ENCODE data around the gene ARL5C. TPM values are rescaled to one million over a fixed set of nuclear protein-coding genes. Genes with fewer than 3 reads are reported as not detected.
A peak's percentile ranks its signal among the peaks of the same experiment; 100 is the strongest.
"Not testable (repeated sequence)": the region's sequence is repeated elsewhere in the genome, so short reads cannot be mapped to it uniquely, and the experiment has no call there.

ARL5C gene
- total RNA-seq, 3 donors from 2014 or later, result not detected

- H3K4me3 Mint-ChIP-seq, result no peak overlapping the region
- no peaks in the 10 kb centered on the region for H3K4me1 Mint-ChIP-seq (ENCODE audit: low read depth)
- DNase-seq (no peak), ATAC-seq (no peak)
- no peaks in the 10 kb centered on the region for H3K9me3 Mint-ChIP-seq
- no peaks in the 10 kb centered on the region for H3K27me3 Mint-ChIP-seq (ENCODE audit: low read depth)
- H3K36me3 Mint-ChIP-seq (ENCODE audit: insufficient read depth), result peaks cover 10% of the 10 kb centered on the region
Observed at GRCh38 chr17:39183045-39183444, 17.1 kb upstream of the ARL5C start.

- no peak for ATAC-seq
- Mint-ChIP-seq H3K27me3 (ENCODE audit: low read depth) (no peaks in the 10 kb centered on the region), H3K9me3 (no peaks in the 10 kb centered on the region), H3K4me3 (no peak overlapping the region), H3K4me1 (ENCODE audit: low read depth) (no peaks in the 10 kb centered on the region), H3K36me3 (ENCODE audit: insufficient read depth) (peaks cover 10% of the 10 kb centered on the region)
- no peak for DNase-seq
Observed at GRCh38 chr17:39181303-39181702, 15.3 kb upstream of the ARL5C start.

GRCh38 chr17:39178536-39178935, 12.6 kb upstream of the ARL5C start:
- no peaks in the 10 kb centered on the region for H3K4me1 Mint-ChIP-seq (ENCODE audit: low read depth)
- H3K4me3 Mint-ChIP-seq, result no peak overlapping the region
- H3K9me3 Mint-ChIP-seq, result no peaks in the 10 kb centered on the region
- H3K27me3 Mint-ChIP-seq (ENCODE audit: low read depth), result no peaks in the 10 kb centered on the region
- H3K36me3 Mint-ChIP-seq (ENCODE audit: insufficient read depth), result peaks cover 7% of the 10 kb centered on the region
- ATAC-seq (no peak), DNase-seq (no peak)

GRCh38 chr17:39177256-39177655, 11.3 kb upstream of the ARL5C start:
- Mint-ChIP-seq H3K27me3 (ENCODE audit: low read depth) (no peaks in the 10 kb centered on the region), H3K4me1 (ENCODE audit: low read depth) (peaks cover 4% of the 10 kb centered on the region), H3K9me3 (no peaks in the 10 kb centered on the region), H3K4me3 (no peak overlapping the region), H3K36me3 (ENCODE audit: insufficient read depth) (no peaks in the 10 kb centered on the region)
- no peak for DNase-seq
- ATAC-seq, result peak; percentile 31 to 47

- DNase-seq, result no peak
- H3K4me3 Mint-ChIP-seq, result no peak overlapping the region
- no peaks in the 10 kb centered on the region for H3K36me3 Mint-ChIP-seq (ENCODE audit: insufficient read depth)
- ATAC-seq, result no peak
- H3K4me1 Mint-ChIP-seq (ENCODE audit: low read depth), result peaks cover 4% of the 10 kb centered on the region
- H3K9me3 Mint-ChIP-seq, result no peaks in the 10 kb centered on the region
- H3K27me3 Mint-ChIP-seq (ENCODE audit: low read depth), result no peaks in the 10 kb centered on the region
Observed at GRCh38 chr17:39175695-39176093, 9.7 kb upstream of the ARL5C start.

- H3K9me3 Mint-ChIP-seq, result no peaks in the 10 kb centered on the region
- peak; percentile 88 to 89 for ATAC-seq
- no peak overlapping the region for H3K4me3 Mint-ChIP-seq
- H3K27me3 Mint-ChIP-seq (ENCODE audit: low read depth), result no peaks in the 10 kb centered on the region
- peaks cover 4% of the 10 kb centered on the region for H3K4me1 Mint-ChIP-seq (ENCODE audit: low read depth)
- DNase-seq, result peak; percentile 76
- no peaks in the 10 kb centered on the region for H3K36me3 Mint-ChIP-seq (ENCODE audit: insufficient read depth)
Observed at GRCh38 chr17:39174920-39175694, 9.1 kb upstream of the ARL5C start.

- Mint-ChIP-seq H3K27me3 (ENCODE audit: low read depth) (no peaks in the 10 kb centered on the region), H3K36me3 (ENCODE audit: insufficient read depth) (no peaks in the 10 kb centered on the region), H3K4me1 (ENCODE audit: low read depth) (peaks cover 4% of the 10 kb centered on the region), H3K4me3 (no peak overlapping the region), H3K9me3 (no peaks in the 10 kb centered on the region)
- DNase-seq (no peak), ATAC-seq (no peak)
Observed at GRCh38 chr17:39173526-39174274, 7.7 kb upstream of the ARL5C start.

GRCh38 chr17:39173080-39173479, 7.1 kb upstream of the ARL5C start:
- Mint-ChIP-seq H3K36me3 (ENCODE audit: insufficient read depth) (no peaks in the 10 kb centered on the region), H3K9me3 (no peaks in the 10 kb centered on the region), H3K4me1 (ENCODE audit: low read depth) (peaks cover 4% of the 10 kb centered on the region), H3K27me3 (ENCODE audit: low read depth) (no peaks in the 10 kb centered on the region), H3K4me3 (no peak overlapping the region)
- ATAC-seq (no peak), DNase-seq (no peak)

- Mint-ChIP-seq H3K4me1 (ENCODE audit: low read depth) (peaks cover 12% of the 10 kb centered on the region), H3K9me3 (no peaks in the 10 kb centered on the region), H3K4me3 (no peak overlapping the region), H3K36me3 (ENCODE audit: insufficient read depth) (no peaks in the 10 kb centered on the region), H3K27me3 (ENCODE audit: low read depth) (peaks cover 4% of the 10 kb centered on the region)
- no peak for DNase-seq
- no peak for ATAC-seq
Observed at GRCh38 chr17:39171933-39172332, 6.0 kb upstream of the ARL5C start.

- no peak for DNase-seq
- peaks cover 11% of the 10 kb centered on the region for H3K27me3 Mint-ChIP-seq (ENCODE audit: low read depth)
- peaks cover 12% of the 10 kb centered on the region for H3K4me1 Mint-ChIP-seq (ENCODE audit: low read depth)
- H3K9me3 Mint-ChIP-seq, result no peaks in the 10 kb centered on the region
- H3K4me3 Mint-ChIP-seq, result no peak overlapping the region
- H3K36me3 Mint-ChIP-seq (ENCODE audit: insufficient read depth), result no peaks in the 10 kb centered on the region
- ATAC-seq, result no peak
Observed at GRCh38 chr17:39170558-39170957, 4.6 kb upstream of the ARL5C start.

GRCh38 chr17:39170109-39170508, 4.1 kb upstream of the ARL5C start:
- H3K9me3 Mint-ChIP-seq, result no peaks in the 10 kb centered on the region
- ATAC-seq, result no peak
- no peak overlapping the region for H3K4me3 Mint-ChIP-seq
- no peak for DNase-seq
- no peaks in the 10 kb centered on the region for H3K36me3 Mint-ChIP-seq (ENCODE audit: insufficient read depth)
- peaks cover 13% of the 10 kb centered on the region for H3K27me3 Mint-ChIP-seq (ENCODE audit: low read depth)
- H3K4me1 Mint-ChIP-seq (ENCODE audit: low read depth), result peaks cover 13% of the 10 kb centered on the region

GRCh38 chr17:39169518-39169917, 3.6 kb upstream of the ARL5C start:
- peaks cover 19% of the 10 kb centered on the region for H3K4me1 Mint-ChIP-seq (ENCODE audit: low read depth)
- no peak overlapping the region for H3K4me3 Mint-ChIP-seq
- H3K36me3 Mint-ChIP-seq (ENCODE audit: insufficient read depth), result no peaks in the 10 kb centered on the region
- H3K9me3 Mint-ChIP-seq, result no peaks in the 10 kb centered on the region
- ATAC-seq (no peak), DNase-seq (no peak)
- peaks cover 19% of the 10 kb centered on the region for H3K27me3 Mint-ChIP-seq (ENCODE audit: low read depth)

- ATAC-seq (no peak), DNase-seq (no peak)
- Mint-ChIP-seq H3K9me3 (no peaks in the 10 kb centered on the region), H3K4me3 (no peak overlapping the region), H3K27me3 (ENCODE audit: low read depth) (peaks cover 20% of the 10 kb centered on the region), H3K36me3 (ENCODE audit: insufficient read depth) (no peaks in the 10 kb centered on the region), H3K4me1 (ENCODE audit: low read depth) (peaks cover 21% of the 10 kb centered on the region)
Observed at GRCh38 chr17:39169101-39169500, 3.1 kb upstream of the ARL5C start.

- not testable (repeated sequence) for DNase-seq; H3K9me3 Mint-ChIP-seq; ATAC-seq; H3K4me3 Mint-ChIP-seq; H3K36me3 Mint-ChIP-seq (ENCODE audit: insufficient read depth)
- peaks cover 20% of the 10 kb centered on the region for H3K27me3 Mint-ChIP-seq (ENCODE audit: low read depth)
- H3K4me1 Mint-ChIP-seq (ENCODE audit: low read depth), result peaks cover 22% of the 10 kb centered on the region
Observed at GRCh38 chr17:39168503-39168902, 2.5 kb upstream of the ARL5C start.

GRCh38 chr17:39167476-39167875, 1.5 kb upstream of the ARL5C start:
- Mint-ChIP-seq H3K4me3 (no peak overlapping the region), H3K4me1 (ENCODE audit: low read depth) (peaks cover 18% of the 10 kb centered on the region), H3K27me3 (ENCODE audit: low read depth) (peaks cover 20% of the 10 kb centered on the region), H3K36me3 (ENCODE audit: insufficient read depth) (no peaks in the 10 kb centered on the region), H3K9me3 (no peaks in the 10 kb centered on the region)
- no peak for ATAC-seq
- DNase-seq, result no peak

Data from activated T-cell treated with anti-CD3 and anti-CD28 coated beads, Interleukin-2, amount 50 U/mL, for 4 hours (primary cell).